Thyroid gland (tissue), 4 donors: ENCODE results near the gene M6PR.

Source experiments
- POLR2A ChIP-seq, 2 donors: fragments of 450-650 bp; IDR thresholded peaks; one replicate each; pipeline ENCODE4 v1.6.1; 2017; ENCODE audit warnings: antibody characterized with exemption in 2 of 2, mild to moderate bottlenecking in 2 of 2, moderate library complexity in 1 of 2
- TF ChIP-seq, protein P1 (sequence below), 6 experiments: fragments of 200-600 bp in 3 of 6; fragments of 450-650 bp in 3 of 6; sonication (generic) in 3 of 6; IDR thresholded peaks; one replicate each; pipeline ENCODE4 v1.5.1; 2016 to 2019; ENCODE audit warnings: antibody characterized with exemption in 6 of 6, mild to moderate bottlenecking in 2 of 6, inconsistent platforms in 1 of 6, moderate library complexity in 1 of 6

GRCh38 chr12:8905546-8905945 lies 43.9 kb downstream of the M6PR start:
- no peak for TF ChIP-seq POLR2A (IDR thresholded peaks at IDR 0.05)
- TF ChIP-seq, protein P1, sequence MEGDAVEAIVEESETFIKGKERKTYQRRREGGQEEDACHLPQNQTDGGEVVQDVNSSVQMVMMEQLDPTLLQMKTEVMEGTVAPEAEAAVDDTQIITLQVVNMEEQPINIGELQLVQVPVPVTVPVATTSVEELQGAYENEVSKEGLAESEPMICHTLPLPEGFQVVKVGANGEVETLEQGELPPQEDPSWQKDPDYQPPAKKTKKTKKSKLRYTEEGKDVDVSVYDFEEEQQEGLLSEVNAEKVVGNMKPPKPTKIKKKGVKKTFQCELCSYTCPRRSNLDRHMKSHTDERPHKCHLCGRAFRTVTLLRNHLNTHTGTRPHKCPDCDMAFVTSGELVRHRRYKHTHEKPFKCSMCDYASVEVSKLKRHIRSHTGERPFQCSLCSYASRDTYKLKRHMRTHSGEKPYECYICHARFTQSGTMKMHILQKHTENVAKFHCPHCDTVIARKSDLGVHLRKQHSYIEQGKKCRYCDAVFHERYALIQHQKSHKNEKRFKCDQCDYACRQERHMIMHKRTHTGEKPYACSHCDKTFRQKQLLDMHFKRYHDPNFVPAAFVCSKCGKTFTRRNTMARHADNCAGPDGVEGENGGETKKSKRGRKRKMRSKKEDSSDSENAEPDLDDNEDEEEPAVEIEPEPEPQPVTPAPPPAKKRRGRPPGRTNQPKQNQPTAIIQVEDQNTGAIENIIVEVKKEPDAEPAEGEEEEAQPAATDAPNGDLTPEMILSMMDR (IDR thresholded peaks at IDR 0.05), result no peak
